Sigmoid colon (tissue), 7 donors: ENCODE data around the gene TTF1. TPM values are rescaled to one million over a fixed set of nuclear protein-coding genes. Genes with fewer than 3 reads are reported as not detected.

Experiments
- DNase-seq: peaks from one replicate; pipeline ENCODE4 v3.0.0-alpha.2; 2019
- H3K27ac ChIP-seq, 4 donors: fragments of 200-600 bp; sonication (generic); one replicate each; pipeline ENCODE4 v1.5.1; 2016 to 2019; ENCODE audit warnings: mild to moderate bottlenecking in 1 of 4
- H3K27me3 ChIP-seq, 3 donors: fragments of 200-600 bp; sonication (generic); one replicate each; pipeline ENCODE4 v1.5.1; 2019; ENCODE audit warnings: mild to moderate bottlenecking in 1 of 3
- H3K36me3 ChIP-seq, 4 donors: fragments of 200-600 bp; sonication (generic); one replicate each; pipeline ENCODE4 v1.5.1; 2016 to 2019
- H3K4me1 ChIP-seq, 4 donors: fragments of 200-600 bp; sonication (generic); one replicate each; pipeline ENCODE4 v1.5.1; 2017 to 2019
- H3K4me3 ChIP-seq, 4 donors: fragments of 200-600 bp; sonication (generic); one replicate each; pipeline ENCODE4 v1.5.1; 2017 to 2019; ENCODE audit warnings: mild to moderate bottlenecking in 2 of 4, moderate library complexity in 1 of 4
- H3K9me3 ChIP-seq, 4 donors: fragments of 200-600 bp in 3 of 4; sonication (generic) in 3 of 4; one replicate each; pipeline versions ENCODE4 v1.5.1 to v1.6.1; 2013 to 2019
- CTCF ChIP-seq, 4 experiments: fragments of 450-650 bp in 3 of 4; fragments of 200-600 bp in 1 of 4; IDR thresholded peaks; one replicate each; pipeline ENCODE4 v1.5.1; 2016 to 2019; ENCODE audit warnings: antibody characterized with exemption in 4 of 4, mild to moderate bottlenecking in 3 of 4, moderate library complexity in 2 of 4
- EP300 ChIP-seq, 4 donors: sonication (generic); formaldehyde crosslinking; IDR thresholded peaks; one replicate each; pipeline ENCODE4 v1.6.1; 2017; ENCODE audit warnings: antibody characterized with exemption in 4 of 4
- POLR2A ChIP-seq, 2 donors: fragments of 450-650 bp; IDR thresholded peaks; one replicate each; pipeline ENCODE4 v1.6.1; 2016; ENCODE audit warnings: antibody characterized with exemption in 2 of 2, mild to moderate bottlenecking in 2 of 2, moderate library complexity in 2 of 2
- POLR2AphosphoS5 ChIP-seq, 4 donors: sonication (generic); formaldehyde crosslinking; IDR thresholded peaks; one replicate each; pipeline ENCODE4 v1.6.1; 2017; ENCODE audit warnings: antibody characterized with exemption in 4 of 4
- WGBS, 2 donors: extraction: QIAGEN DNeasy Blood & Tissue Kit; methylation state at CpG; one replicate each; pipeline ENCODE4 v1.1.7; 2013; 5-methylcytosine and 5-hydroxymethylcytosine counted together
- intact Hi-C: fragments of 100-400 bp; cut with DNase I; formaldehyde crosslinking; loops from one replicate; pipeline ENCODE4 v1.15.1; 2023
- polyA plus RNA-seq, 3 donors: library from polyadenylated mRNA; stranded (reverse); fragments of 200-250 nt; gene quantifications; one replicate each; pipeline ENCODE4 v1.2.3, GENCODE V29; 2013
- total RNA-seq, 4 donors: library from RNA; depleted of rRNA; stranded (reverse); fragments of >200 nt; gene quantifications; one replicate each; pipeline ENCODE4 v1.1.0, GENCODE V29; 2016
- donor health status: healthy with polysubstance abuse.
- donor health status: Bipolar disorder and iron deficiency.
- donor health status: healthy.

Gene TTF1
- total and polyA plus RNA-seq, 7 donors: 6.6 to 20.9 (median 14.6) TPM

GRCh38 chr9:132395560-132395959, 11.1 kb downstream of the TTF1 start:
- intact Hi-C loops: no loop called here
- Histone ChIP-seq H3K36me3 (peaks cover 14 to 98% (median 59%) of the 10 kb centered on the region in 4 donors), H3K9me3 (no peaks in the 10 kb centered on the region)

GRCh38 chr9:132391449-132391848, 15.2 kb downstream of the TTF1 start:
- no peaks in the 10 kb centered on the region for H3K9me3 ChIP-seq
- H3K4me1 ChIP-seq: no peaks in the 10 kb centered on the region
- H3K4me3 ChIP-seq: no peak overlapping the region
- no peak overlapping the region for H3K27ac ChIP-seq
- no peak for TF ChIP-seq CTCF (IDR thresholded peaks at IDR 0.05)
- no peak for TF ChIP-seq POLR2AphosphoS5 (IDR thresholded peaks at IDR 0.05)
- TF ChIP-seq EP300 (IDR thresholded peaks at IDR 0.05): no peak
- TF ChIP-seq POLR2A (IDR thresholded peaks at IDR 0.05): no peak
- intact Hi-C loops: no loop called here
- H3K36me3 ChIP-seq: peaks cover 34 to 98% (median 59%) of the 10 kb centered on the region in 4 donors
- H3K27me3 ChIP-seq: no peaks in the 10 kb centered on the region
- whole genome bisulfite sequencing, 2 donors: 89 to 91% methylated on average over 11 of the region's 11 CpGs
- no peak for DNase-seq

More at GRCh38 chr9:132395560-132395959, 11.1 kb downstream of the TTF1 start:
- DNase-seq: no peak
- 89 to 91% methylated on average over 11 of the region's 11 CpGs for WGBS, 2 donors
- Histone ChIP-seq H3K27ac (no peak overlapping the region), H3K4me3 (no peak overlapping the region), H3K4me1 (no peaks in the 10 kb centered on the region), H3K27me3 (no peaks in the 10 kb centered on the region)
- TF ChIP-seq CTCF (IDR thresholded peaks at IDR 0.05) (no peak), EP300 (IDR thresholded peaks at IDR 0.05) (no peak), POLR2A (IDR thresholded peaks at IDR 0.05) (no peak), POLR2AphosphoS5 (IDR thresholded peaks at IDR 0.05) (no peak)

GRCh38 chr9:132390966-132391365, 15.7 kb downstream of the TTF1 start:
- Histone ChIP-seq H3K27me3 (no peaks in the 10 kb centered on the region), H3K36me3 (peaks cover 34 to 98% (median 59%) of the 10 kb centered on the region in 4 donors), H3K9me3 (no peaks in the 10 kb centered on the region), H3K4me1 (no peaks in the 10 kb centered on the region), H3K27ac (no peak overlapping the region), H3K4me3 (no peak overlapping the region)
- intact Hi-C loops: no loop called here
- WGBS, 2 donors: 78 to 80% methylated on average over 7 of the region's 7 CpGs
- TF ChIP-seq EP300 (IDR thresholded peaks at IDR 0.05) (no peak), POLR2A (IDR thresholded peaks at IDR 0.05) (no peak), POLR2AphosphoS5 (IDR thresholded peaks at IDR 0.05) (no peak), CTCF (IDR thresholded peaks at IDR 0.05) (no peak)
- DNase-seq: no peak

GRCh38 chr9:132387133-132387532, 19.5 kb downstream of the TTF1 start:
- TF ChIP-seq POLR2AphosphoS5 (IDR thresholded peaks at IDR 0.05): no peak
- TF ChIP-seq POLR2A (IDR thresholded peaks at IDR 0.05): no peak
- TF ChIP-seq EP300 (IDR thresholded peaks at IDR 0.05): no peak
- TF ChIP-seq CTCF (IDR thresholded peaks at IDR 0.05): no peak
- H3K36me3 ChIP-seq: peaks cover 34 to 95% (median 45%) of the 10 kb centered on the region in 4 donors
- intact Hi-C loops: no loop called here
- no peak for DNase-seq
- no peaks in the 10 kb centered on the region for H3K27me3 ChIP-seq
- H3K27ac ChIP-seq: no peak overlapping the region
- H3K9me3 ChIP-seq: no peaks in the 10 kb centered on the region
- H3K4me3 ChIP-seq: no peak overlapping the region
- WGBS, 2 donors: 97% methylated on average over 7 of the region's 7 CpGs
- no peaks in the 10 kb centered on the region for H3K4me1 ChIP-seq

- H3K36me3 ChIP-seq: peaks cover 15 to 93% (median 28%) of the 10 kb centered on the region in 4 donors
- H3K9me3 ChIP-seq: no peaks in the 10 kb centered on the region
- DNase-seq: no peak
- H3K4me1 ChIP-seq: no peaks in the 10 kb centered on the region
- 68 to 94% methylated on average over 8 of the region's 8 CpGs for WGBS, 2 donors
- intact Hi-C loops: no loop called here
- no peak overlapping the region for H3K27ac ChIP-seq
- H3K4me3 ChIP-seq: no peak overlapping the region
- TF ChIP-seq EP300 (IDR thresholded peaks at IDR 0.05) (no peak), CTCF (IDR thresholded peaks at IDR 0.05) (no peak), POLR2A (IDR thresholded peaks at IDR 0.05) (no peak), POLR2AphosphoS5 (IDR thresholded peaks at IDR 0.05) (no peak)
- no peaks in the 10 kb centered on the region for H3K27me3 ChIP-seq
Measured at GRCh38 chr9:132384376-132384775, 22.3 kb downstream of the TTF1 start.
